CD4-positive, CD25-positive, alpha-beta regulatory T cell (primary cell): Measurements from ENCODE around the gene CATSPERD. TPM values are rescaled to one million over a fixed set of nuclear protein-coding genes. Genes with fewer than 3 reads are reported as not detected.

Experiments used
- ATAC-seq, 2 donors: fragments of 150-1000 bp; cut with Tn5 transposase; one replicate each; pipeline ENCODE4 v1.10.0; 2021; ENCODE audit warnings: low read depth in 2 of 2, moderate number of reproducible peaks in 2 of 2, moderate library complexity in 1 of 2
- DNase-seq, 3 donors: peaks; one replicate each; pipeline versions ENCODE4 v3.0.0 to v3.0.0-alpha.2; 2012 to 2022; ENCODE audit warnings: mixed read lengths in 1 of 3
- H3K27ac ChIP-seq: one replicate; pipeline ENCODE4 v1.7.0; 2013; ENCODE audit warnings: mild to moderate bottlenecking, low read length; ENCODE audit not compliant: insufficient read depth, poor library complexity, severe bottlenecking
- H3K27me3 ChIP-seq: one replicate; pipeline ENCODE4 v1.7.0; 2013; ENCODE audit warnings: low read length; ENCODE audit not compliant: control insufficient read depth, insufficient read depth
- H3K36me3 ChIP-seq: one replicate; pipeline ENCODE4 v1.7.0; 2013; ENCODE audit warnings: mild to moderate bottlenecking, low read length, moderate library complexity; ENCODE audit not compliant: control insufficient read depth, insufficient read depth
- H3K4me1 ChIP-seq: 2 replicates; pipeline ENCODE4 v1.7.0; 2013; ENCODE audit warnings: mild to moderate bottlenecking, low read length; ENCODE audit not compliant: insufficient read depth, control insufficient read depth, poor library complexity, severe bottlenecking
- H3K4me3 ChIP-seq: one replicate; pipeline ENCODE4 v1.7.0; 2013; ENCODE audit warnings: low read depth, mild to moderate bottlenecking, low read length, moderate library complexity
- H3K9me3 ChIP-seq, 2 experiments: 1 replicate in 1 of 2; 2 replicates in 1 of 2; pipeline ENCODE4 v1.7.0; 2013; ENCODE audit warnings: low read length in 2 of 2, mild to moderate bottlenecking in 1 of 2, moderate library complexity in 1 of 2; ENCODE audit not compliant: control insufficient read depth in 2 of 2
- H3K27ac Mint-ChIP-seq, 3 donors: one replicate each; pipeline ENCODE4 v1.8.0; 2020 to 2022; ENCODE audit warnings: mild to moderate bottlenecking in 3 of 3, mixed read lengths in 3 of 3, moderate library complexity in 2 of 3
- H3K27me3 Mint-ChIP-seq: one replicate; pipeline ENCODE4 v1.8.0; 2022; ENCODE audit warnings: mild to moderate bottlenecking, mixed read lengths
- H3K36me3 Mint-ChIP-seq: one replicate; pipeline ENCODE4 v1.8.0; 2020; ENCODE audit warnings: mixed read lengths
- H3K4me1 Mint-ChIP-seq, 4 donors: one replicate each; pipeline ENCODE4 v1.8.0; 2020 to 2022; ENCODE audit warnings: mixed read lengths in 4 of 4, mild to moderate bottlenecking in 1 of 4
- H3K4me3 Mint-ChIP-seq, 4 donors: one replicate each; pipeline ENCODE4 v1.8.0; 2020 to 2022; ENCODE audit warnings: mild to moderate bottlenecking in 4 of 4, mixed read lengths in 4 of 4, moderate library complexity in 3 of 4
- H3K9me3 Mint-ChIP-seq, 7 donors: one replicate each; pipeline ENCODE4 v1.8.0; 2020 to 2022; ENCODE audit warnings: mixed read lengths in 7 of 7, mild to moderate bottlenecking in 3 of 7, moderate library complexity in 2 of 7
- polyA plus RNA-seq, 4 donors: library from polyadenylated mRNA; unstranded; fragments of 300-500 nt; fragmentation: Illumina TruSeq; gene quantifications; one replicate each; pipeline ENCODE4 v1.2.3, GENCODE V29; 2021
- total RNA-seq: library from RNA; stranded (reverse); gene quantifications from one replicate; pipeline ENCODE4 v1.2.3, GENCODE V29; 2022

Gene CATSPERD
- total and polyA plus RNA-seq, 5 donors from 2014 or later, result 0.17 TPM; not detected in 4

DNA sequence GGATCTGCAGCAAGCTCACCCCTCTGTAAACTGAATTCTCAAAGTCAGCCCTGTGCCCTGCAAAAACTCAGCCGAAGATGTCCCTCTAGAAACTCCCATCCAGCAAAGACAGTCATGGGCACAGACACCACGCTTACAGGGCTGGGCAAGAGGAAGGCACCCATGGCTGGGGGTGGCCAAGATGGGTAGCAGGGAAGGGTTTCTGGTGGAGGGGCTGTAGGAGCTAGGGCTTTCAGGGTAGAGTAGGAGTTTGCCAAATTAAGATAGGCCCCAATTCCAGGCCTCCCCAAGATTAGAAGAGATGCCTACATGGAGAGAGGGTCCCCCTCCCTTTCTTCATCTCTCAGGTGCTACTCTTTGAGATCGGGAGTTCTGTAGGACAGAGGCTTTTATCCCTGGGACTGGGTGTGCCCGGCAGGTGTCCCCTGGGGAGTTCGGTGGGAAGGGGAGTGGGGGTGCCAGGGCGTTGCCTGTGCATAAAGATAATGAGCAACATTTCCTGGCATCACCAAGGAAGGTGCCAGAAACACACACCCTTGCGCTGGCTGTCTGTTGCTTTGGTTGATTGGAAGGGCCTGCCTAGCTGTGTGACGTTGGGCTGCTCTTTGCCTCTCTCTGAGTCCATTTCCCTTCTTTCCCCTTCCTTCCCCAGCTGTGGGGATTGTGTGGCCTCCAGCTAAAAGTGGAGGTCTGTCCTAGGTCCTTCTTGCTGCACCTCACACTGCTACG is 93.8 kb downstream of the CATSPERD start:
- Mint-ChIP-seq H3K4me1 (no peaks in the 10 kb centered on the region), H3K4me3 (no peak overlapping the region), H3K9me3 (peaks cover 0 to 1% (median 0%) of the 10 kb centered on the region in 7 donors), H3K27me3 (peaks cover 4% of the 10 kb centered on the region), H3K27ac (peak overlapping the region in 1 of 3 donors; percentile 59), H3K36me3 (no peaks in the 10 kb centered on the region)
- Histone ChIP-seq H3K36me3 (no peaks in the 10 kb centered on the region), H3K9me3 (no peaks in the 10 kb centered on the region), H3K4me1 (no peaks in the 10 kb centered on the region), H3K4me3 (no peak overlapping the region), H3K27ac (no peak overlapping the region), H3K27me3 (no peaks in the 10 kb centered on the region)
- DNase-seq (no peak), ATAC-seq (no peak)

DNA sequence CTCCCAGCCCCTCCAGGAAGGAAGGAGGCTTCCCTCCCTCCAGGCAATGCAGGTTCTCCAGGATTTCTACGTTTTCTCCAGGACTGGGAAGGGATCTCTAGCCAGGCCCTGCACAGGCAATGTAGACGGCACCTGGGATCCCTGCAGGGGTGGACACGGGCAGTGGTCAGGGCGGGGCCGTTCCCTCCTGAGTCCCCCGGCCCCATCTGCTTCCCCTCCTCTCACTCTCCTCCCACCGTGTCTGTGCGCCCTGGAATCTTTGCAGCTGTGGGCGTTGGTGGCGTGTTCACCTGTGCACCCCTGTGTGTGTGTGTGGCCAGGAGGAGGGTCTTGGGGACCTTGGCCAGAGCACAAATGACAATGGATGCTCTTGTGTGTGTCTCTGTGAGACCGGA is 94.4 kb downstream of the CATSPERD start:
- Mint-ChIP-seq H3K27ac (peak overlapping the region in 1 of 3 donors; percentile 59), H3K27me3 (peaks cover 4% of the 10 kb centered on the region), H3K36me3 (no peaks in the 10 kb centered on the region), H3K4me3 (no peak overlapping the region), H3K9me3 (no peaks in the 10 kb centered on the region), H3K4me1 (no peaks in the 10 kb centered on the region)
- no peaks in the 10 kb centered on the region for H3K9me3 ChIP-seq
- no peaks in the 10 kb centered on the region for H3K27me3 ChIP-seq
- H3K27ac ChIP-seq, result no peak overlapping the region
- H3K4me1 ChIP-seq, result no peaks in the 10 kb centered on the region
- H3K36me3 ChIP-seq, result no peaks in the 10 kb centered on the region
- no peak overlapping the region for H3K4me3 ChIP-seq
- ATAC-seq (no peak), DNase-seq (no peak)

GRCh38 chr19:5817218-5817617 is 96.8 kb downstream of the CATSPERD start:
- no peaks in the 10 kb centered on the region for H3K27me3 ChIP-seq
- H3K27ac Mint-ChIP-seq, result no peak overlapping the region
- ATAC-seq (no peak), DNase-seq (no peak)
- H3K27me3 Mint-ChIP-seq, result peaks cover 8% of the 10 kb centered on the region
- H3K27ac ChIP-seq, result no peak overlapping the region
- H3K9me3 Mint-ChIP-seq, result peaks cover 0 to 2% (median 0%) of the 10 kb centered on the region in 7 donors
- H3K4me3 Mint-ChIP-seq, result no peak overlapping the region
- no peaks in the 10 kb centered on the region for H3K4me1 Mint-ChIP-seq
- H3K36me3 Mint-ChIP-seq, result no peaks in the 10 kb centered on the region
- no peaks in the 10 kb centered on the region for H3K9me3 ChIP-seq
- no peaks in the 10 kb centered on the region for H3K4me1 ChIP-seq
- no peak overlapping the region for H3K4me3 ChIP-seq
- H3K36me3 ChIP-seq, result no peaks in the 10 kb centered on the region

DNA sequence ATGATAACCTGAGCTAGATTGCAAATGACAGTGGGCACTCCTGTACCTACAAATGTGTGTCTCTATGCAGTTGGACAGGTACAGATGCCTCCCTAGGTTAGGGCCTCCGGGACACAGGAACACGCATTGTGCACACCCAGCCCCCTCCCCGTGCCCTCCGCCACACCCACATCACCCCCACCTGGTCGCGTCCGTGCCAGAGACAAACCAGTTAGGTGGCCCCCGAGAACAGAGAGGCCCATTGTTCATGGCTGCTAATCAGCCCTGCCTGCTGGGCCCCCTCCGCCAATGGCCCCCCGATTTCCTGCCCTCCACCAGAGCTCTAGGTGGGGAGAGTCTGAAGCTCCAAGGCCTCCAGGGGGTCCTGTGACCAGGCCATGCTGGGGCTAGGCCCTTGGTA is 98.2 kb downstream of the CATSPERD start:
- DNase-seq, result no peak
- Histone ChIP-seq H3K27ac (no peak overlapping the region), H3K4me1 (no peaks in the 10 kb centered on the region), H3K4me3 (no peak overlapping the region), H3K36me3 (no peaks in the 10 kb centered on the region), H3K27me3 (no peaks in the 10 kb centered on the region), H3K9me3 (no peaks in the 10 kb centered on the region)
- no peaks in the 10 kb centered on the region for H3K4me1 Mint-ChIP-seq
- ATAC-seq, result no peak
- H3K36me3 Mint-ChIP-seq, result no peaks in the 10 kb centered on the region
- no peak overlapping the region for H3K27ac Mint-ChIP-seq
- peaks cover 0 to 4% (median 0%) of the 10 kb centered on the region in 7 donors for H3K9me3 Mint-ChIP-seq
- H3K4me3 Mint-ChIP-seq, result no peak overlapping the region
- peaks cover 8% of the 10 kb centered on the region for H3K27me3 Mint-ChIP-seq

- DNase-seq (no peak), ATAC-seq (no peak)
- no peak overlapping the region for H3K4me3 Mint-ChIP-seq
- Histone ChIP-seq H3K27ac (no peak overlapping the region), H3K9me3 (no peaks in the 10 kb centered on the region), H3K4me1 (no peaks in the 10 kb centered on the region), H3K36me3 (no peaks in the 10 kb centered on the region), H3K27me3 (no peaks in the 10 kb centered on the region), H3K4me3 (no peak overlapping the region)
- peaks cover 8% of the 10 kb centered on the region for H3K27me3 Mint-ChIP-seq
- no peaks in the 10 kb centered on the region for H3K36me3 Mint-ChIP-seq
- H3K9me3 Mint-ChIP-seq, result peaks cover 0 to 5% (median 0%) of the 10 kb centered on the region in 7 donors
- H3K27ac Mint-ChIP-seq, result peak overlapping the region in 1 of 3 donors; percentile 65
- no peaks in the 10 kb centered on the region for H3K4me1 Mint-ChIP-seq
These were observed 100.3 kb downstream of the CATSPERD start for GRCh38 chr19:5820785-5821184.

GRCh38 chr19:5821521-5822180 is 101.2 kb downstream of the CATSPERD start:
- Histone ChIP-seq H3K4me3 (no peak overlapping the region), H3K36me3 (no peaks in the 10 kb centered on the region), H3K9me3 (no peaks in the 10 kb centered on the region), H3K27ac (no peak overlapping the region), H3K27me3 (no peaks in the 10 kb centered on the region), H3K4me1 (no peaks in the 10 kb centered on the region)
- ATAC-seq (no peak), DNase-seq (no peak)
- Mint-ChIP-seq H3K27me3 (peaks cover 4% of the 10 kb centered on the region), H3K4me1 (peaks cover 0 to 2% (median 0%) of the 10 kb centered on the region in 4 donors), H3K4me3 (no peak overlapping the region), H3K27ac (no peak overlapping the region), H3K9me3 (peaks cover 0 to 5% (median 0%) of the 10 kb centered on the region in 7 donors), H3K36me3 (no peaks in the 10 kb centered on the region)

DNA sequence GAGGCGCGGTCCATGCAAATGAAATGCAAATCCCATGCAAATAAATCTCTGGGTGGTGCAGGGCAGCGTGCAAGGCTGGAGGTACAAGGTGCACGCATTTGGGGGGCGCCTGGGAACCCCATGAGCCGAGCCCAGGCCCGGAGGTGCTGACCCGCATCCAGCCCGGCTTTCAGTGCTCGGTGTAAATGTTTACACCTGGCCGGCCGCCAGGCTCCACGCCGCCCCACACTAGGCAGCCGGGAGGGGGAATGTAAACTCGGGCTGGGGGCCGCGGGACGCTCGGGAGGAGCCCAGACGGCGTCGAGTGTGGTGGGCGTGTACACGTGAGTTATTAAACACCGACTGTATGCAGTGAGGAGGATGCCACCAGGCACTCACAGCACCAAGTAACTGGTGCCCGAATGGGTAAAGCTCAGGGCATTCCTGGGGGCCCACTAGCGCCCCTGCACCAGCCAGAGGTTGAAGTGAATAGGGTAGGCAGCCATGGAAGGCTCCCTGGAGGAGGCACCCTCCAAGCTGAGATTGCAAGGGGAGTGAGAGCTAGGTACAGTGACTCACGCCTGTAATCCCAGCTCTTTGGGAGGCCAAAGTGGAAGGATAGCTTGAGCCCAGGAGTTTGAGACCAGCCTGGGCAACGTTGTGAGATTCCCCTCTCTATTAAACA is 101.9 kb downstream of the CATSPERD start:
- Histone ChIP-seq H3K9me3 (no peaks in the 10 kb centered on the region), H3K4me3 (no peak overlapping the region), H3K36me3 (no peaks in the 10 kb centered on the region), H3K27me3 (no peaks in the 10 kb centered on the region), H3K27ac (no peak overlapping the region), H3K4me1 (no peaks in the 10 kb centered on the region)
- Mint-ChIP-seq H3K27ac (no peak overlapping the region), H3K9me3 (peaks cover 0 to 5% (median 2%) of the 10 kb centered on the region in 7 donors), H3K27me3 (peaks cover 4% of the 10 kb centered on the region), H3K4me1 (peaks cover 0 to 9% (median 3%) of the 10 kb centered on the region in 4 donors), H3K4me3 (peak overlapping the region in 1 of 4 donors; percentile 44), H3K36me3 (no peaks in the 10 kb centered on the region)
- no peak for DNase-seq
- ATAC-seq, result no peak
